ENCODE measurements around the gene KIF27. TPM values are rescaled to one million over a fixed set of nuclear protein-coding genes. Genes with fewer than 3 reads are reported as not detected.

KIF27 gene
- total RNA-seq, result 1.4 and 2.3 TPM in 2 replicates

DNA sequence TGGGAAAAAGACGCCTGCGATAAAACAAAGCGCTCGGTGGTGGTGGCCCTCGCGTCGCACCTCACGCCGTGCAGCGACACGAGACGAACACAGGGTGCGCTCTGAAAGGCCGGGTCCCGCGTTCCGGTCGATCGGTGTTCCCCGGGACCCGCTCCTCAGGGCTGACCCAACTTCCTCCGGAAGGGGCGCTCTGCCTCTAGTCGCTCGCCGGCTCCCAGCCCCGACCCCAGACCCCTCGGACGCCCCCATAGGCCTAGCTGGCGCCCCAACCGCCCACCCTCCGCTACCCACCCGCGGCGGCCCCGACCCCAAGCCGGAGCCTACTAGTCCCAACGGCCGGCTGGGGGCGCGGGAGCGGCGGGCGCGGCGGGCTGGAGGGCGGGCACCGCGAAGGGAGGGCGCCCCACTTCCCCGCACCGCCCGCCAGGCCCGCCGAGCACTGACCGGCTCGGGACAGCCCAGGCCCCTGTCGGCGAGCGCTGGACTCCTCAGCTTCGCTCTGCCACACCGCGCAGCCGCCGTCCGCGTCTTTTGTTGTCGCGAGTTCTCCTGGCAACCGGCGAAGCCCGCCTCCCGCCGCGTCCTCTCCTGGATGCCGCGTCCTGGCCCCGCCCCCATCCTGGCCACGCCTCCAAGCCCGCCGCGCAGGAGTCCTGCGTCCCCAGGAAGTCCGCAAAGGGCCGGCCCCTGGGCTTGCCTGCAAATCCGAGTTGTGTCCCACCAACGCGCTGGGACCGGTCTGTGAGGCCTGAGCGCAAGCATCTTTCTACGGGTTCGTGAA is at the start of gene KIF27:
KIF27 (minus strand) TSS at position 506 of the 781 bp plus-strand sequence. CDS start 5,841 bp downstream, outside the sequence.

DNA sequence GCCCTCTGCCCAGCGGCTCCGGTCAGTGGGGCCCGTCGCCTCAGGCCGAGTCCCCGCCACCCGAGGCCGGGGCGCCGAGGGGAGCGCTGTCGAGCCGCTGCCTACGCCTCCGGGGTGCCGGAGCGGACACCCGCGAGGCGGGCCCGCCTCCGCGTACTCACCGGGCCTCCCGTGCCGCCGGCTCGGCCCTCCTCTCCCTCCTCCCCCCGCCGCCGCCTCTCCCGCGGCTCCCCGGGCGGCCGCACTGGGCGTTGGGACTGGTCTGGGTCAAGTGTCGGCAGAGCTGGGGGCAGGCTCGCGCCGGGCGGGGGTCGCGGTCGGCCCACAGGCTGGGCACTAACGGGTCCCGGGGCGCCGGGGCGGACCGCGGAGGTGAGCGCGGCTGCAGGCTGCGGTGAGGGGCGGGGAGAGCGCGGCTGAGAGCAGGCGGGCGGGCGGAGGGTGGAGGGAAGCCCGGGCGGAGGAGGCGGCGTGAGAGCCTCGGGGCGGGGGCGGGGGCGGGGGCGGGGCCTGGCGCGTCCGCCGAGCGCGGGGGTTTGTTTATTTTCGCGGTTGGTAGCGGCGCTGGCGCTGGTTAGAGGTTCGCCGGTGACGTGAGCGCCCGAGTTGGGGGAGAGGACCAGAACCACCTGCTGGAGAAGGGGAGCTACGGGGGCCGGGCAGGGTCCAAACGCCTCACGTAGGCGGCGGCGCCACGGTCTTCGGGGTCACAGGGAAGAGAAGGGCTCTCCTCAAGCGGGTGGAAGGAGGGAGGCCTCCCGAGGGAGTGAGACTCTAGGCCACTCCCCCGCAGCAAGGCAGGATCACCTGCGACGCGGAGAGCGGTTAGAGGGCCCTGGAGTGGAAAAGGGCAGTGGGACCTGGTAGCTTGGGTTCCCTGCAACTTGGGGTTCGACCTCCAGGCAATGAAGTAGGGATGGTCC is 103.6 kb downstream of the KIF27 start, which contains the start of gene GKAP1:
GKAP1 (minus strand) TSS at position 414 of the 923 bp plus-strand sequence. CDS start 11,252 bp downstream, outside the sequence.

Other genes starting within 250 kb of the KIF27 start
- gene UBQLN1, start 213.5 kb downstream of the KIF27 start, total RNA-seq, result 81.9 and 91.7 TPM in 2 replicates
- gene GKAP1, start 103.7 kb downstream of the KIF27 start, total RNA-seq, result 0.08 and 0.80 TPM in 2 replicates
- 437 and 549 TPM in 2 replicates for gene HNRNPK, start 58.8 kb upstream of the KIF27 start, total RNA-seq
- gene RMI1, start 59.4 kb upstream of the KIF27 start, total RNA-seq, result 2.3 and 4.4 TPM in 2 replicates